Endothelial cell of umbilical vein (primary cell): ENCODE results near the gene SEC63.

Experiments used
- EZH2 ChIP-seq: IDR thresholded peaks from 2 replicates; pipeline ENCODE4 v1.6.1; 2012; ENCODE audit warnings: borderline replicate concordance, low read depth, mild to moderate bottlenecking, moderate library complexity, low read length, inconsistent platforms; ENCODE audit not compliant: severe bottlenecking
- POLR2A ChIP-seq: IDR thresholded peaks from 2 replicates; pipeline ENCODE4 v1.6.1; 2012; ENCODE audit warnings: low read depth, mild to moderate bottlenecking, control low read depth, low read length
- POLR2AphosphoS5 ChIP-seq: IDR thresholded peaks from 2 replicates; pipeline ENCODE4 v1.6.1; 2012; ENCODE audit warnings: low read depth, mild to moderate bottlenecking, control low read depth, low read length, moderate library complexity; ENCODE audit not compliant: insufficient read depth
- TF ChIP-seq, protein P1 (sequence below), 2 donors: IDR thresholded peaks; 1 replicate in 1 of 2; 2 replicates in 1 of 2; pipeline ENCODE4 v1.5.1; 2011; ENCODE audit warnings: low read length in 2 of 2, mild to moderate bottlenecking in 2 of 2, moderate library complexity in 2 of 2, control low read depth in 1 of 2, inconsistent platforms in 1 of 2, low read depth in 1 of 2; ENCODE audit not compliant: insufficient read depth in 1 of 2; ENCODE audit errors: extremely low read depth in 1 of 2
- TF ChIP-seq, protein P2 (sequence below): IDR thresholded peaks from 2 replicates; pipeline ENCODE4 v1.6.1; 2011; ENCODE audit not compliant: insufficient read depth, insufficient read length

DNA sequence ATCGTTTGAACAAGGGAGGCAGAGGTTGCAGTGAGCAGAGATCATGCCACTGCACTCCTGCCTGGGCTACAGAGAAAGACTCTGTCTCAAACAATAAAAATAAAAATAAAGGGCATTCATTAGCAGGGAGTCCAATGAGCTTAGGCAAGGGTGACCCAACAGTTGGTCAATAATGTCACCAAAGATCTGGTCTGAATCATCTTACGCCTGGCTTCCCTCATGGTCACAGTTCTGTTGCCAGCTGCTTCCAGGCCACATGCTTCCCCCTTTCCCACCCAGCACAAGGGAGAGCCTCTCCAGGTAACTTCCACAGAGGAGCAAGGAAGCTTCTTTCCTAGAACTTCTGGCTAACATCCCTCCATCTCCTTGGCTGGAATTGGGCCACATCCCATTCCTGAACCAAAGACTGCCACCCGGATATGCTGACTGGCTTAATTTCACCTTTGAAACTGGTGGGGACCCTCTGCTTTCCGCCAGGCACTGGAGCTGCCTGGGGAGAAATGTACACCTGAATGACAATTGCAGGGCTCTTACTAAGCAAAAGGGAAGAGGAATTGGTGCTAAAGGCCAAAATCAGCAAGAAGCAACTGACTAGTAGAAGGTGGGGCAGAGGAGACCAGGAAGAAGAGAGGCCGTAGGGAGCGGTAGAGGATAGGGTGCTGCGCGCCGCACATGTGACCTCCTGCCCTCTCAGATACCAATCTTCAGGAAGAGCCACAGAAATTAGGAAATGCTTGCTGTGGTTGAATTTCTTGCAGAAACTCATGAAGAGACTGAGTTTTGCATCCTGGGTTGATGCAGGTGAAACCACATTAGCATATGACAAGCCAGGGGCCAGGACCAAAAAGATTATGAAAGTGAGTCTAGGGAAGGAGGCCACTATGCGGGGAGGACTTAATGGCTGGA is 125.6 kb downstream of the SEC63 start:
- TF ChIP-seq, protein P1, sequence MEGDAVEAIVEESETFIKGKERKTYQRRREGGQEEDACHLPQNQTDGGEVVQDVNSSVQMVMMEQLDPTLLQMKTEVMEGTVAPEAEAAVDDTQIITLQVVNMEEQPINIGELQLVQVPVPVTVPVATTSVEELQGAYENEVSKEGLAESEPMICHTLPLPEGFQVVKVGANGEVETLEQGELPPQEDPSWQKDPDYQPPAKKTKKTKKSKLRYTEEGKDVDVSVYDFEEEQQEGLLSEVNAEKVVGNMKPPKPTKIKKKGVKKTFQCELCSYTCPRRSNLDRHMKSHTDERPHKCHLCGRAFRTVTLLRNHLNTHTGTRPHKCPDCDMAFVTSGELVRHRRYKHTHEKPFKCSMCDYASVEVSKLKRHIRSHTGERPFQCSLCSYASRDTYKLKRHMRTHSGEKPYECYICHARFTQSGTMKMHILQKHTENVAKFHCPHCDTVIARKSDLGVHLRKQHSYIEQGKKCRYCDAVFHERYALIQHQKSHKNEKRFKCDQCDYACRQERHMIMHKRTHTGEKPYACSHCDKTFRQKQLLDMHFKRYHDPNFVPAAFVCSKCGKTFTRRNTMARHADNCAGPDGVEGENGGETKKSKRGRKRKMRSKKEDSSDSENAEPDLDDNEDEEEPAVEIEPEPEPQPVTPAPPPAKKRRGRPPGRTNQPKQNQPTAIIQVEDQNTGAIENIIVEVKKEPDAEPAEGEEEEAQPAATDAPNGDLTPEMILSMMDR (IDR thresholded peaks at IDR 0.05; ENCODE audit: extremely low read depth in 1 of 2, insufficient read depth in 1 of 2, low read depth in 1 of 2, low read length in 2 of 2): no peak
- TF ChIP-seq EZH2 (no peak), POLR2AphosphoS5 (no peak), POLR2A (no peak)
- TF ChIP-seq, protein P2, sequence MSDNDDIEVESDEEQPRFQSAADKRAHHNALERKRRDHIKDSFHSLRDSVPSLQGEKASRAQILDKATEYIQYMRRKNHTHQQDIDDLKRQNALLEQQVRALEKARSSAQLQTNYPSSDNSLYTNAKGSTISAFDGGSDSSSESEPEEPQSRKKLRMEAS: no peak
